ENCODE data around the gene NEK1.

DNA sequence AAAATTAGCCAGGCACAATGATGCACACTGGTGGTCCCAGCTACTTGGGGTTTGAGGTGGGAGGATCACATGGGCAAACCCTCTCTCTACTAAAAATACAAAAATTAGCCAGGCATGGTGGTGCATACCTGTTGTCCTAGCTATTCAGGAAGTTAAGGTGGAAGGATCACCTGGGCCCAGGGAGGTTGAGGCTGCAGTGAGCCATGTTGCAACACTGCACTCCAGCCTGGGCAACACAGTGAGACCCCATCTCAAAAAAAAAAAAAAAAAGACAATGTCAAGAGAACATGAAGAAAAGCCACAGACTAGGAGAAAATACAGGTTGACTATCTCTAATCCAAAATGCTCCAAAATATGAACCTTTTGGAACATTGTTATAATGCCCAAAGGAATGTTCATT, 153.8 kb downstream of the NEK1 start:
- TF ChIP-seq, protein P1, sequence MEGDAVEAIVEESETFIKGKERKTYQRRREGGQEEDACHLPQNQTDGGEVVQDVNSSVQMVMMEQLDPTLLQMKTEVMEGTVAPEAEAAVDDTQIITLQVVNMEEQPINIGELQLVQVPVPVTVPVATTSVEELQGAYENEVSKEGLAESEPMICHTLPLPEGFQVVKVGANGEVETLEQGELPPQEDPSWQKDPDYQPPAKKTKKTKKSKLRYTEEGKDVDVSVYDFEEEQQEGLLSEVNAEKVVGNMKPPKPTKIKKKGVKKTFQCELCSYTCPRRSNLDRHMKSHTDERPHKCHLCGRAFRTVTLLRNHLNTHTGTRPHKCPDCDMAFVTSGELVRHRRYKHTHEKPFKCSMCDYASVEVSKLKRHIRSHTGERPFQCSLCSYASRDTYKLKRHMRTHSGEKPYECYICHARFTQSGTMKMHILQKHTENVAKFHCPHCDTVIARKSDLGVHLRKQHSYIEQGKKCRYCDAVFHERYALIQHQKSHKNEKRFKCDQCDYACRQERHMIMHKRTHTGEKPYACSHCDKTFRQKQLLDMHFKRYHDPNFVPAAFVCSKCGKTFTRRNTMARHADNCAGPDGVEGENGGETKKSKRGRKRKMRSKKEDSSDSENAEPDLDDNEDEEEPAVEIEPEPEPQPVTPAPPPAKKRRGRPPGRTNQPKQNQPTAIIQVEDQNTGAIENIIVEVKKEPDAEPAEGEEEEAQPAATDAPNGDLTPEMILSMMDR (IDR thresholded peaks at IDR 0.05): no peak
- no peak for TF ChIP-seq POLR2A (IDR thresholded peaks at IDR 0.05)
